ENCODE measurements around the gene TLDC2. TPM values are rescaled to one million over a fixed set of nuclear protein-coding genes. Genes with fewer than 3 reads are reported as not detected.
A peak's percentile ranks its signal among the peaks of the same experiment; 100 is the strongest.

The TLDC2 gene
- total RNA-seq, 4 donors from 2014 or later: 0.27 to 3.7 (median 0.27) TPM; not detected in 1

GRCh38 chr20:36917943-36918342, 42.0 kb downstream of the TLDC2 start:
- H3K9me3 ChIP-seq: no peaks in the 10 kb centered on the region
- peaks cover 0 to 100% of the 10 kb centered on the region in 2 donors for H3K36me3 ChIP-seq
- no peak overlapping the region for H3K27ac ChIP-seq
- TF ChIP-seq POLR2A (IDR thresholded peaks at IDR 0.05) (no peak), POLR2AphosphoS5 (IDR thresholded peaks at IDR 0.05) (no peak), EP300 (IDR thresholded peaks at IDR 0.05) (no peak), CTCF (IDR thresholded peaks at IDR 0.05) (no peak)
- H3K4me3 ChIP-seq: no peak overlapping the region
- no peaks in the 10 kb centered on the region for H3K27me3 ChIP-seq
- peaks cover 0 to 8% (median 0%) of the 10 kb centered on the region in 3 donors for H3K4me1 ChIP-seq
- peak; percentile 13 for ATAC-seq

DNA sequence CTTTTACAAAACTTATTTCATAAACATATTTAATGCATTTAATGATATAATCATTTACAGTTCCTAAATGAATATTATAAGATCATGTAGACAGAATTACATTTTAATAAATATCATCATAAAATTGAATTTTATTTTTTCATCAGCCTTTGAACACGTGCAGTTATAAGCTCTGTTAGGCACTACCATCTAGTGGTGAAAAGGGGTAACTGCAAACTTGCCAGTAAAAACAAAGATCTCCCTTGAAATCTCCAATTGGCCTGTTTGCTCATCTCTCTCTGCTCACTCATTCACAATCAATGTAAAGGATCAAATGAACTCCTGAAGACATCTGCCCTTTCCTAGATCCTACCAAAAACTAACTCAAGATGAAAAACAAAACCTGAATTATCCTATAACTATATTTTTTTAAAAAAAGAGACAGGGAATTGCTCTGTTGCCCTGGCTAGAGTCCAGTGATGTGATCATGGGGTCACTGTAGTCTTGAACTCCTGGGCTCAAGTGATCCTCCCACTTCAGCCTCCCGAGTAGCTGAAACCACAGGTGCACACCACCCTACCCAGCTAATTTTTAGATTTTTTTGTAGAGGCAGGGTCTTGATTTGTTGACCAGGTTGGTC, 43.9 kb downstream of the TLDC2 start:
- Histone ChIP-seq H3K9me3 (no peaks in the 10 kb centered on the region), H3K4me1 (peaks cover 0 to 22% (median 0%) of the 10 kb centered on the region in 3 donors), H3K27me3 (no peaks in the 10 kb centered on the region), H3K27ac (peak overlapping the region in 1 of 4 donors; percentile 33), H3K36me3 (peaks cover 3 to 100% of the 10 kb centered on the region in 2 donors), H3K4me3 (no peak overlapping the region)
- TF ChIP-seq EP300 (IDR thresholded peaks at IDR 0.05) (no peak), CTCF (IDR thresholded peaks at IDR 0.05) (peak; percentile 78 to 90 (median 86))
- ATAC-seq: no peak
- WGBS, 2 donors (ENCODE audit: low coverage in 1 of 2): 4 to 7% methylated on average over 2 of the region's 2 CpGs

DNA sequence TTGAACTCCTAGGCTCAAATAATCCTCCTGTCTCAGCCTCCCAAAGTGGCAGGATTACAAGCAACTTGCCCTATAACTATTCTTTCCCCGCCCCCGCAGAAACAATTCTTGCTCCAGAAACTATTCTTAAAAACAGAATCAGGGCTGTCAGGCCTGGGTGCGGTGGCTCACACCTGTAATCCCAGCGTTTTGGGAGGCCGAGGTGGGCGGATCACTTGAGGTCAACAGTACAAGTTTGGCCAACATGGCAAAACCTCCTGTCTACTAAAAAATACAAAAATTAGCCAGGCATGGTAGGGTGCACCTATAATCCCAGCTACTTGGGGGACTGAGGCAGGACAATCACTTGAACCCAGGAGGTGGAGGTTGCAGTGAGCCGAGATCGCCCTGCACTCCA, 44.4 kb downstream of the TLDC2 start:
- peaks cover 3 to 100% of the 10 kb centered on the region in 2 donors for H3K36me3 ChIP-seq
- H3K4me1 ChIP-seq: peaks cover 0 to 27% (median 0%) of the 10 kb centered on the region in 3 donors
- no peak overlapping the region for H3K4me3 ChIP-seq
- H3K27ac ChIP-seq: peak overlapping the region in 1 of 4 donors; percentile 33
- 100% methylated on average over 1 of the region's 8 CpGs; no CpG with 5 or more reads in 1 of the 2 donors for WGBS, 2 donors (ENCODE audit: low coverage in 1 of 2)
- TF ChIP-seq EP300 (IDR thresholded peaks at IDR 0.05) (no peak), POLR2A (IDR thresholded peaks at IDR 0.05) (no peak), CTCF (IDR thresholded peaks at IDR 0.05) (no peak), POLR2AphosphoS5 (IDR thresholded peaks at IDR 0.05) (no peak)
- H3K27me3 ChIP-seq: no peaks in the 10 kb centered on the region
- no peak for ATAC-seq
- no peaks in the 10 kb centered on the region for H3K9me3 ChIP-seq

DNA sequence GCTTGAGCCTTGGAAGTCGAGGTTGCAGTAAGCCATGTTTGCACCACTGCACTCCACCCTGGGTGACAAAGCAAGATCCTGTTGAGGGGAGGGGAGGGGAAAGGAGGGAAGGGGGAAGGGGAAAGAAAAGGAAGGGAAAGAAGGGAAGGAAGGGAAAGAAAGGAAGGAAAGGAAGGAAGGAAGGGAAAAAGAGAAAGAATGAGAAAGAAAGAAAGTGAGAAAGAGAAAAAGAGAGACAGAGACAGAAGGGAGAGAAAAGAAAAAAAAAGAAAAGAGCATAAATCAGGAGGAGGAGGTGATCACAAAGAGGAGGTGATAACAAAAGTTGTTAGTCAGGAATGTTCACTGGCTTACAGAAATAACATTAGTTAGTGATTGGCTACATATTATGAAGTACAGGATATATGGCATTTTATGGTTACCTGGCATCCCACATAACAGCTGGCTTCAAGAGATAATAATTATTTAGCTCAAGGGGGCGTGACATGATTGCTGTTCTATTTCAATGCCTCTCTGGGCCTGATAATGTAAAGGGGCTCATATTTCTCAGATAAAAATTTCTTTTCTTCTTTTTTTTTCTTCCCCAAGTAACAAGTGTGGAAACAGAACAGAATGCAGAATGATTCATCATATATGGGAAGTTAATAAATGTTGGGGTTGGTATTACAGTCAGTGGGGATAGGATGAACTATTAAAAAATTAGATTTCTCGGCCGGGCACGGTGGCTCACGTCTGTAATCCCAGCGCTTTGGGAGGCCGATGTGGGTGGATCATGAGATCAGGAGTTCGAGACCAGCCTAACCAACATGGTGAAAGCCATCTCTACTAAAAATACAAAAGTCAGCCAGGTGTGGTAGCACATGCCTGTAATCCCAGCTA, 48.5 kb downstream of the TLDC2 start:
- no peaks in the 10 kb centered on the region for H3K27me3 ChIP-seq
- no peak overlapping the region for H3K27ac ChIP-seq
- peaks cover 3 to 100% of the 10 kb centered on the region in 2 donors for H3K36me3 ChIP-seq
- WGBS, 2 donors (ENCODE audit: low coverage in 1 of 2): 75 to 88% methylated on average over 8 to 9 of the region's 9 CpGs
- TF ChIP-seq CTCF (IDR thresholded peaks at IDR 0.05) (no peak), POLR2A (IDR thresholded peaks at IDR 0.05) (no peak), EP300 (IDR thresholded peaks at IDR 0.05) (no peak), POLR2AphosphoS5 (IDR thresholded peaks at IDR 0.05) (no peak)
- H3K4me1 ChIP-seq: peaks cover 0 to 36% (median 0%) of the 10 kb centered on the region in 3 donors
- H3K9me3 ChIP-seq: no peaks in the 10 kb centered on the region
- H3K4me3 ChIP-seq: no peak overlapping the region
- no peak for ATAC-seq
